Fibroblast of the aortic adventitia (primary cell): ENCODE measurements around the gene ZFYVE27. TPM values are rescaled to one million over a fixed set of nuclear protein-coding genes. Genes with fewer than 3 reads are reported as not detected.

Source experiments
- DNase-seq: peaks from one replicate; pipeline ENCODE4 v3.0.0-alpha.2; 2010; ENCODE audit warnings: low read depth
- H3K4me3 ChIP-seq: 2 replicates; pipeline ENCODE4 v1.5.1; 2011; ENCODE audit warnings: low read depth, mild to moderate bottlenecking, control low read depth, low read length, moderate library complexity
- total RNA-seq: library from RNA; depleted of rRNA; stranded (reverse); fragments of >200 nt; gene quantifications from 2 replicates; pipeline ENCODE4 v1.2.3, GENCODE V29; 2012; ENCODE audit warnings: low replicate concordance
- TF ChIP-seq, protein P1 (sequence below): IDR thresholded peaks from 2 replicates; pipeline ENCODE4 v1.5.1; 2011; ENCODE audit warnings: mild to moderate bottlenecking, low read length, control low read depth, inconsistent platforms; ENCODE audit not compliant: insufficient read depth

ZFYVE27 gene
- total RNA-seq, 1 donor: 14.1 TPM

GRCh38 chr10:97795886-97796285 lies 59.0 kb downstream of the ZFYVE27 start:
- TF ChIP-seq, protein P1, sequence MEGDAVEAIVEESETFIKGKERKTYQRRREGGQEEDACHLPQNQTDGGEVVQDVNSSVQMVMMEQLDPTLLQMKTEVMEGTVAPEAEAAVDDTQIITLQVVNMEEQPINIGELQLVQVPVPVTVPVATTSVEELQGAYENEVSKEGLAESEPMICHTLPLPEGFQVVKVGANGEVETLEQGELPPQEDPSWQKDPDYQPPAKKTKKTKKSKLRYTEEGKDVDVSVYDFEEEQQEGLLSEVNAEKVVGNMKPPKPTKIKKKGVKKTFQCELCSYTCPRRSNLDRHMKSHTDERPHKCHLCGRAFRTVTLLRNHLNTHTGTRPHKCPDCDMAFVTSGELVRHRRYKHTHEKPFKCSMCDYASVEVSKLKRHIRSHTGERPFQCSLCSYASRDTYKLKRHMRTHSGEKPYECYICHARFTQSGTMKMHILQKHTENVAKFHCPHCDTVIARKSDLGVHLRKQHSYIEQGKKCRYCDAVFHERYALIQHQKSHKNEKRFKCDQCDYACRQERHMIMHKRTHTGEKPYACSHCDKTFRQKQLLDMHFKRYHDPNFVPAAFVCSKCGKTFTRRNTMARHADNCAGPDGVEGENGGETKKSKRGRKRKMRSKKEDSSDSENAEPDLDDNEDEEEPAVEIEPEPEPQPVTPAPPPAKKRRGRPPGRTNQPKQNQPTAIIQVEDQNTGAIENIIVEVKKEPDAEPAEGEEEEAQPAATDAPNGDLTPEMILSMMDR: no peak
- DNase-seq: no peak
- H3K4me3 ChIP-seq: no peak overlapping the region

- no peak overlapping the region for H3K4me3 ChIP-seq
- TF ChIP-seq, protein P1: no peak
- DNase-seq: no peak
These were observed 59.7 kb downstream of the ZFYVE27 start for GRCh38 chr10:97796651-97797050.

DNA sequence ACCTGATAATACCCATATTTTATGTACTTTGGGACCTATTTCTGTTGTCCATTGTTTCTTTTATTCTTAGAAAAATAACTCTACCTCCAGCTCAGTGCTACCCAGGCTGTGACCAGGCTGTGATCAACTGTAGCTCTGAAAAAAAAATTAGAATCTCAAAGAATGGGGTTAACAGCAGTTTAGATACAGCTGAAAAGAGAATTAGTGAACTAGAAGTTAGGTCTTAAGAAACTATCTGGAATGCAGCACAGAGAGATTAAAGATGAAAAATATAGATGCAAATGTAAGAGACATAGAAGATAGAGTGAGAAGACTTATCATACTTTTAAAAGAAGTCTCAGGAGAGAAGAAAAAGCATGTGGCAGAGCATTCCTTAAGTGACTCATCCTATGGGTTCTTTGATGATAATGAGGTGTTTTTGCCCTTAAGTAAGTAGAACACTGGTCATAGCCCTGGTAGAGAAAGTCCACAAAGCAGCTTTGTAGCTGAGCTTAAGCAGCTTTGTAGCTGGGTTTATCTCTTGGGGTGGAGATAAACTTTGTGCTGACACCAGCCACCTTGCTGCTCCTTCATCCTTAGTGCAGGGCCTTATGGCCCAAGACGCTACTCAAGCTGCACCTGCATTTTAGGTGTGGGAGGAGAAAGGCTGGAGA lies 62.2 kb downstream of the ZFYVE27 start:
- TF ChIP-seq, protein P1: no peak
- no peak for DNase-seq
- no peak overlapping the region for H3K4me3 ChIP-seq

- TF ChIP-seq, protein P1: no peak
- no peak for DNase-seq
- no peak overlapping the region for H3K4me3 ChIP-seq
These were observed 63.5 kb downstream of the ZFYVE27 start for GRCh38 chr10:97800474-97800873.

DNA sequence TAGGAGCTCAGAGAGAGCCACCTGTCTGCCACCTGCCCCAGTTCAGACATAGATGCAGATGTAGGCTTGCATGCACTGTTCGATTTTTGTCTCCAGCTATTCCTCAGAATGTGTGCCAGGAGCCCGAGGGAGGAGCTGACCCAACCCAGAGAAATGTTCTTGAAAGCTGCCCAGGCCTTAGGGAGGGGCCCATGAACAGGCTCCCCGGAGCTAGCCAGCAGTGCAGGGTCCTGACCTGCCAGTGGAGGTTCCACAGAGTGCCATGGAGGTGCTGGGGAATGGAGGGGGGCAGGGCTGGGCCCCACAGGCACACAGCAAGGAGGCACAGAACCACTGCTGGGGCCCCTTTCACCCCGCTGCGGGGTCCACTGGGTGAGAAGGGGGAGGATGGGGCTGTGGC lies 64.5 kb downstream of the ZFYVE27 start:
- TF ChIP-seq, protein P1: no peak
- no peak overlapping the region for H3K4me3 ChIP-seq
- DNase-seq: no peak

DNA sequence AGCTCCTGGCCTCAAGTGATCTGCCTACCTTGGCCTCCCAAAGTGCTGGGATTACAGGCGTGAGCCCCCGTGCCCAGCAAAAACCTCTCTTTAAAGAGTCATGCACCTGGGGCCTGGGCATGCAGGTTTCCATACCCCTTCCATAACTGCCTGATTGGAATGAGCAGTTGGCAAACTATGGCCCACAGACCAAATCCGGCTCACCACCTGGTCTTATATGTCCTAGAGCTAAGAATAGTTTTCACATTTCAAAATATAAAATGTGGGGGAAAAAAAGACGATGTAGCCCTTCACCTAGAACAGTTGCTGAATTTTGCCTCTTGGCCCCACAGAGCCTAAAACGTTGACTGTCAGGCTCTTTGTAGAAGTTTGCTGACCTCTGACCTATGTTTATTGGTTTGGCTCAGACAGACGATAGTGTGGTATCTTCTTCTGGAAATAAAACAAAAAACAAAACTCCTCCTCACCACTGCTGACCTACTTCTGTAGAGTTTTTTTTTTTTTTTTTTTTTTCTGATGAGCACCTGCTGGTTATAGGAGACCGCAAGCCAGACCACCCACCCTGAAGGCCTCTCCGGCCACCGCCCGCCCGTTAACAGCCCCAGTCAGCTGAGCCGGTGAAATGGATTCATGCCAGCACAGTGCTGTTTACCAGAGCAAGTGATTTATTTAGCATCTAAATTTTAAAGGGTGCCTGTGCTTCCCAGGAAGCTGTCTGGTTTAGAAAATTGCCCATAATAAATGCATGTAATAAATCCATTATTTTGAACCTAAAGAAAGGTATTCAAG lies 68.4 kb downstream of the ZFYVE27 start:
- no peak for DNase-seq
- H3K4me3 ChIP-seq: no peak overlapping the region
- TF ChIP-seq, protein P1: no peak
